Measurements from ENCODE around the gene DNPEP.

DNA sequence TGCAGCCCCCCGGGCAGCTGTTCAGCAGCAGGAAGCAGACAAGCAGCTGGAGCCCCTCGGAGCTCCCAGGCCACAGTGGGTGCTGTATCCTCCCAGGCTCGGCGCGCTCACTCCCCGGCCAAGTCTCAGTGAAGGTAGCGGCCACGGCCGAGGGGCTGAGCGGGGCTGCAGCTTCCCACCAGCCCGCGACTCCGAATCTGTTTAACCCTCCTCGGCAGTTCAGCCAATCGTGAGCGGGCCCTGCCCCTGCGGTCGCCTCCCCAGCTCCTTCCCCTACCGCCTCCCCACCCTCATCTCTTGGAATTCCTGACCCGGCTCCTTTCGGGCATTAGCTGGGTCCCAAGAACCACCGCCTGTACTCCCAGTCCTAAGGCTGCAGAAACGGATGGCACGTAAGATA, 55.2 kb downstream of the DNPEP start, which contains the start of gene RESP18:
- no peak for TF ChIP-seq CTCF (IDR thresholded peaks at IDR 0.05)
- no peak for TF ChIP-seq EZH2 (IDR thresholded peaks at IDR 0.05; ENCODE audit: borderline replicate concordance, insufficient read depth, low read depth, low read length, poor library complexity, severe bottlenecking)

Measured in B cell (primary cell).